Cardiac muscle cell (in vitro differentiated cells and primary cell): ENCODE measurements around the gene C12orf43. TPM values are rescaled to one million over a fixed set of nuclear protein-coding genes. Genes with fewer than 3 reads are reported as not detected.
"Not testable (repeated sequence)": the region's sequence is repeated elsewhere in the genome, so short reads cannot be mapped to it uniquely, and the experiment has no call there.

Source experiments
- DNase-seq, 2 donors: peaks; one replicate each; pipeline versions ENCODE4 v3.0.0 to v3.0.0-alpha.2; 2010 to 2017; ENCODE audit warnings: low read depth in 1 of 2, low spot score in 1 of 2
- H3K27ac ChIP-seq: fragments of 200-600 bp; sonication (generic); 2 replicates; pipeline ENCODE4 v1.5.1; 2016
- H3K27me3 ChIP-seq: fragments of 200-600 bp; sonication (generic); 2 replicates; pipeline ENCODE4 v1.6.0; 2016; ENCODE audit warnings: control low read depth
- H3K36me3 ChIP-seq: fragments of 200-600 bp; sonication (generic); 2 replicates; pipeline ENCODE4 v1.5.1; 2016; ENCODE audit warnings: control low read depth
- H3K4me1 ChIP-seq: fragments of 200-600 bp; sonication (generic); 2 replicates; pipeline ENCODE4 v1.8.1; 2017; ENCODE audit warnings: low read depth, mild to moderate bottlenecking, mixed run types
- H3K4me3 ChIP-seq: fragments of 200-600 bp; sonication (generic); 2 replicates; pipeline ENCODE4 v1.5.1; 2016; ENCODE audit warnings: mild to moderate bottlenecking
- H3K9me3 ChIP-seq: fragments of 200-600 bp; sonication (generic); 2 replicates; pipeline ENCODE4 v1.5.1; 2017; ENCODE audit warnings: low read depth, mild to moderate bottlenecking, control low read depth
- polyA plus RNA-seq: library from polyadenylated mRNA; unstranded; fragments of >200 nt; fragmentation: Nextera tagmentation; extraction: Ambion mirVana; gene quantifications from 2 replicates; pipeline ENCODE4 v1.2.1, GENCODE V29; 2016
- total RNA-seq: library from RNA; depleted of rRNA; stranded (reverse); fragments of >200 nt; gene quantifications from 2 replicates; pipeline ENCODE4 v1.2.3, GENCODE V29; 2016
- TF ChIP-seq, protein P1 (sequence below): IDR thresholded peaks from 2 replicates; pipeline ENCODE4 v1.5.1; 2012; ENCODE audit warnings: low read depth, mild to moderate bottlenecking, low read length

The C12orf43 gene
- total and polyA plus RNA-seq, 2 experiments from 2014 or later: 20.5 to 24.4 TPM

DNA sequence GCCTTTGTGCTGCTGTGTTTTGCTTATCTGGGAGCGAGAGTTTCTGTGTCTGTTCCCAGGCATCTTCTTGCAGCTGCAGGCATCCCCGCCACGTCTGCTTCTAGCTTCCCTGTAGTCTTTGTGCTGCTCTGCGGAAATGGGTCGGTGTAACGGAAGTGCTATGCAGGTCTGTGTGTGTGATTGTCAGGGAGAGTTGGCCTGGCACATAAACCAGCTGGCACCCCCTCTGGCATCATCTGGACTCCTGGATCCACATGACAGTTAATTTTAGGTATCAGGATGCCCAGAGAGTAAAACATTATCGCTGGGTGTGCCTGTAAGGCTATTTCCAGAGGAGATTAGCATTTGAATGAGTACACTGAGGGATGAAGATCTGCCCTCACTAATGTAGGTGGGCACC is 32.2 kb upstream of the C12orf43 start:
- DNase-seq: no peak
- Histone ChIP-seq H3K36me3 (no peaks in the 10 kb centered on the region), H3K27ac (no peak overlapping the region), H3K9me3 (no peaks in the 10 kb centered on the region), H3K4me3 (no peak overlapping the region), H3K27me3 (peaks cover 4% of the 10 kb centered on the region), H3K4me1 (no peaks in the 10 kb centered on the region)
- TF ChIP-seq, protein P1, sequence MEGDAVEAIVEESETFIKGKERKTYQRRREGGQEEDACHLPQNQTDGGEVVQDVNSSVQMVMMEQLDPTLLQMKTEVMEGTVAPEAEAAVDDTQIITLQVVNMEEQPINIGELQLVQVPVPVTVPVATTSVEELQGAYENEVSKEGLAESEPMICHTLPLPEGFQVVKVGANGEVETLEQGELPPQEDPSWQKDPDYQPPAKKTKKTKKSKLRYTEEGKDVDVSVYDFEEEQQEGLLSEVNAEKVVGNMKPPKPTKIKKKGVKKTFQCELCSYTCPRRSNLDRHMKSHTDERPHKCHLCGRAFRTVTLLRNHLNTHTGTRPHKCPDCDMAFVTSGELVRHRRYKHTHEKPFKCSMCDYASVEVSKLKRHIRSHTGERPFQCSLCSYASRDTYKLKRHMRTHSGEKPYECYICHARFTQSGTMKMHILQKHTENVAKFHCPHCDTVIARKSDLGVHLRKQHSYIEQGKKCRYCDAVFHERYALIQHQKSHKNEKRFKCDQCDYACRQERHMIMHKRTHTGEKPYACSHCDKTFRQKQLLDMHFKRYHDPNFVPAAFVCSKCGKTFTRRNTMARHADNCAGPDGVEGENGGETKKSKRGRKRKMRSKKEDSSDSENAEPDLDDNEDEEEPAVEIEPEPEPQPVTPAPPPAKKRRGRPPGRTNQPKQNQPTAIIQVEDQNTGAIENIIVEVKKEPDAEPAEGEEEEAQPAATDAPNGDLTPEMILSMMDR: no peak

DNA sequence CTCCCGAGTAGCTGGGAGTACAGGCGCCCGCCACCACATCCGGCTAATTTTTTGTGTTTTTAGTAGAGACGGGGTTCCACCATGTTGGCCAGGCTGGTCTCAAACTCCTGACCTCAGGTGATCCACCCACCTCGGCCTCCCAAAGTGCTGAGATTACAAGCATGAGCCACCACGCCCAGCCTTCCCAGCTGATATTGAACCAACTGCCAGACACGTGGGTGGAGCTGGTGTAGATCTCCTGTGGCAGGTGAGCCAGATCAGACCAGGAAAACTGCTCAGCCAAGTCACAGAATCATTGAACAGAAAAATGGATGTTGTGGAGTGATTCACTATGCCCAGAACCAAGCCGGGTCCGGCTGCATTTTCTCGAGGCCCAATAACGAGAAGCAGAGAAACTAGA is 31.1 kb upstream of the C12orf43 start:
- H3K27me3 ChIP-seq, H3K9me3 ChIP-seq, DNase-seq, H3K4me3 ChIP-seq, H3K4me1 ChIP-seq, H3K36me3 ChIP-seq, H3K27ac ChIP-seq: not testable (repeated sequence)

- Histone ChIP-seq H3K4me1 (no peaks in the 10 kb centered on the region), H3K27ac (no peak overlapping the region)
- no peak for DNase-seq
Observed at GRCh38 chr12:121043067-121043466, 26.8 kb upstream of the C12orf43 start.

DNA sequence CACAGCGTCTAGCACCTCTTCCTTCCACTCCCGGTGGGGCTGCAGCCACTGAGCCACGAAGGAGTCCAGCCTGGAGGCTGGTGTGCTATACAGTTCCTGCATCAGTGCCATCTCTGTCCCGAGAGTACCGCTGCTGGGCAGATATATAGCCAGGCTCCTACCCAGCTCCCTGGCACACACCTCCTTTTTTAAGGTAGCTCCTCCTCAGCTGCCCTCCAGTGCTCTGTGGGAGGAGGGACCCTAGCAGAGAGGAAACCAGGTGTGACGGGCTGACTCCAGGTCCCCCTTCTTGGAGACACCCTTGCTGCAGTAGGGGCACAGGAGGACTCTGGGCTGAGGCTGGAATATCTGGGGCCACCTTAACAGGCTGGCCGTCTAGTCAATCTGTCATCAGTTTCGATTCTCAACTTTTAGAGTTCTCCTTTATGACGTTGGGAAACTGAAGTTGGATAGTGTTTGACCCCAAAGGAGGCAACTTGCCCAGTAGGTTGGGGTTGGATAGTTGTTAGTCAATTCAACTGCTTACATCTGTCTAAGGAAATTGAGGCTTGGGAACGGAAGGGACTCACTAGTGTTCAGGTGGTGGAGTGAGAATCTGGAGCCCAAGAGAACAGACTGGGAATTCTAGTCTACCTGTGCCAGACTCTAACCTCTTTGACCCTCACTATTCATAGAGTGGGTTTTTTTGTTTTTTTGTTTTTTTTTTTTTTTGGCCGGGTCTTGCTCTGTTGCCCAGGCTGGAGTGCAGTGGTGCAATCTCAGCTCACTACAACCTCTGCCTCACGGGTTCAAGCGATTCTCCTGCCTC is 22.8 kb upstream of the C12orf43 start, which contains the start of gene OASL:
Gene OASL (minus strand): TSS at position 386 of the 808 bp plus-strand sequence. CDS start 275 bp downstream, at position 111.
- H3K27ac ChIP-seq: no peak within 1 kb of the TSS
- no peaks in the 10 kb centered on the region for H3K9me3 ChIP-seq
- TF ChIP-seq, protein P1: no peak
- H3K4me1 ChIP-seq: no peaks in the 10 kb centered on the region
- no peak within 1 kb of the TSS for H3K4me3 ChIP-seq
- H3K27me3 ChIP-seq: peaks cover 4% of the 10 kb centered on the region
- DNase-seq: peak in 1 of 2 donors; percentile 90
- H3K36me3 ChIP-seq: no peaks in the 10 kb centered on the region

More at GRCh38 chr12:121043067-121043466, 26.8 kb upstream of the C12orf43 start:
- peaks cover 8% of the 10 kb centered on the region for H3K27me3 ChIP-seq
- no peaks in the 10 kb centered on the region for H3K9me3 ChIP-seq
- H3K36me3 ChIP-seq: no peaks in the 10 kb centered on the region
- no peak overlapping the region for H3K4me3 ChIP-seq
- TF ChIP-seq, protein P1: no peak

- TF ChIP-seq, protein P1: no peak
- Histone ChIP-seq H3K27ac (no peak overlapping the region), H3K36me3 (no peaks in the 10 kb centered on the region), H3K9me3 (no peaks in the 10 kb centered on the region), H3K4me3 (no peak overlapping the region), H3K27me3 (no peaks in the 10 kb centered on the region), H3K4me1 (no peaks in the 10 kb centered on the region)
- DNase-seq: peak in 1 of 2 donors; percentile 89
Observed at GRCh38 chr12:121036810-121037326, 20.6 kb upstream of the C12orf43 start.
